Tibial artery (tissue), 4 donors: ENCODE results near the gene MRPL52.
"Not testable (repeated sequence)": the region's sequence is repeated elsewhere in the genome, so short reads cannot be mapped to it uniquely, and the experiment has no call there.

Experiments
- DNase-seq, 2 donors: peaks; one replicate each; pipeline ENCODE4 v3.0.0-alpha.2; 2019
- H3K27ac ChIP-seq, 2 donors: fragments of 200-600 bp; sonication (generic) in 1 of 2; 1 replicate in 1 of 2; 2 replicates in 1 of 2; pipeline ENCODE4 v1.5.1; 2018 to 2019; ENCODE audit warnings: mild to moderate bottlenecking in 1 of 2
- H3K27me3 ChIP-seq, 2 donors: fragments of 200-600 bp; sonication (generic) in 1 of 2; one replicate each; pipeline versions ENCODE4 v1.5.1 to v1.6.0; 2016 to 2019
- H3K36me3 ChIP-seq, 3 donors: fragments of 200-600 bp; sonication (generic) in 2 of 3; one replicate each; pipeline ENCODE4 v1.5.1; 2016 to 2019; ENCODE audit warnings: mild to moderate bottlenecking in 2 of 3
- H3K4me1 ChIP-seq, 4 donors: fragments of 200-600 bp; sonication (generic) in 2 of 4; 1 replicate in 3 of 4; 2 replicates in 1 of 4; pipeline ENCODE4 v1.5.1; 2016 to 2019
- H3K4me3 ChIP-seq, 2 donors: fragments of 200-600 bp; sonication (generic) in 1 of 2; 1 replicate in 1 of 2; 2 replicates in 1 of 2; pipeline ENCODE4 v1.5.1; 2018 to 2019; ENCODE audit warnings: mild to moderate bottlenecking in 2 of 2
- H3K9me3 ChIP-seq, 3 donors: fragments of 200-600 bp; sonication (generic) in 1 of 3; one replicate each; pipeline ENCODE4 v1.5.1; 2016 to 2019
- CTCF ChIP-seq, 2 experiments: fragments of 200-600 bp in 1 of 2; fragments of 450-650 bp in 1 of 2; IDR thresholded peaks; one replicate each; pipeline ENCODE4 v1.5.1; 2017 to 2019; ENCODE audit warnings: antibody characterized with exemption in 2 of 2, mild to moderate bottlenecking in 1 of 2, moderate library complexity in 1 of 2
- intact Hi-C: fragments of 100-400 bp; cut with DNase I; formaldehyde crosslinking; loops from one replicate; pipeline ENCODE4 v1.15.0; 2023; ENCODE audit warnings: low total_unique reads

MRPL52 gene

GRCh38 chr14:22856428-22856827 lies 26.7 kb downstream of the MRPL52 start:
- no peak overlapping the region for H3K27ac ChIP-seq
- no peaks in the 10 kb centered on the region for H3K36me3 ChIP-seq
- no peaks in the 10 kb centered on the region for H3K27me3 ChIP-seq
- H3K9me3 ChIP-seq = no peaks in the 10 kb centered on the region
- no peak overlapping the region for H3K4me3 ChIP-seq
- no peak for TF ChIP-seq CTCF (IDR thresholded peaks at IDR 0.05)
- H3K4me1 ChIP-seq = peaks cover 0 to 51% (median 24%) of the 10 kb centered on the region in 4 donors
- intact Hi-C loops = loop anchor here (10.0 kb wide), 1 partner anchor 302 kb away; no protein-coding TSS in a partner anchor
- peak in 1 of 2 donors; percentile 21 for DNase-seq

- DNase-seq = peak in 1 of 2 donors; percentile 60
- Histone ChIP-seq H3K27ac (peak overlapping the region in 1 of 2 donors; percentile 64), H3K4me1 (peaks cover 0 to 29% (median 6%) of the 10 kb centered on the region in 4 donors)
- H3K36me3 ChIP-seq, H3K9me3 ChIP-seq, H3K4me3 ChIP-seq, intact Hi-C loops, H3K27me3 ChIP-seq: not testable (repeated sequence)
These were observed 30.7 kb downstream of the MRPL52 start for GRCh38 chr14:22860377-22860776.

- DNase-seq = no peak
- no peaks in the 10 kb centered on the region for H3K9me3 ChIP-seq
- H3K4me3 ChIP-seq = no peak overlapping the region
- no peaks in the 10 kb centered on the region for H3K36me3 ChIP-seq
- no peak overlapping the region for H3K27ac ChIP-seq
- intact Hi-C loops = no loop called here
- no peak for TF ChIP-seq CTCF (IDR thresholded peaks at IDR 0.05)
- H3K27me3 ChIP-seq = no peaks in the 10 kb centered on the region
- H3K4me1 ChIP-seq = peaks cover 0 to 29% (median 6%) of the 10 kb centered on the region in 4 donors
These were observed 32.0 kb downstream of the MRPL52 start for GRCh38 chr14:22861651-22862050.

- Histone ChIP-seq H3K36me3 (no peaks in the 10 kb centered on the region), H3K9me3 (no peaks in the 10 kb centered on the region), H3K4me1 (peaks cover 0 to 17% (median 9%) of the 10 kb centered on the region in 4 donors), H3K27ac (no peak overlapping the region), H3K4me3 (no peak overlapping the region), H3K27me3 (no peaks in the 10 kb centered on the region)
- intact Hi-C loops = loop anchor here (5.0 kb wide), 1 partner anchor 38 kb away; the partner anchor contains the start of gene MRPL52
- no peak for DNase-seq
- TF ChIP-seq CTCF (IDR thresholded peaks at IDR 0.05) = no peak
These were observed 35.3 kb downstream of the MRPL52 start for GRCh38 chr14:22864979-22865378.

- Histone ChIP-seq H3K27ac (no peak overlapping the region), H3K36me3 (no peaks in the 10 kb centered on the region), H3K4me1 (peaks cover 0 to 17% (median 14%) of the 10 kb centered on the region in 4 donors), H3K9me3 (no peaks in the 10 kb centered on the region), H3K27me3 (no peaks in the 10 kb centered on the region), H3K4me3 (no peak overlapping the region)
- no peak for TF ChIP-seq CTCF (IDR thresholded peaks at IDR 0.05)
- intact Hi-C loops = loop anchor here (5.0 kb wide), 1 partner anchor 38 kb away; the partner anchor contains the start of gene MRPL52
- DNase-seq = peak in 1 of 2 donors; percentile 10
These were observed 36.0 kb downstream of the MRPL52 start for GRCh38 chr14:22865424-22866405.

GRCh38 chr14:22866874-22867273 lies 37.2 kb downstream of the MRPL52 start:
- Histone ChIP-seq H3K36me3 (no peaks in the 10 kb centered on the region), H3K27ac (no peak overlapping the region)
- intact Hi-C loops = loop anchor here (5.0 kb wide), 1 partner anchor 40 kb away; the partner anchor contains the start of gene MRPL52

More at GRCh38 chr14:22866874-22867273, 37.2 kb downstream of the MRPL52 start:
- no peak overlapping the region for H3K4me3 ChIP-seq
- no peak for TF ChIP-seq CTCF (IDR thresholded peaks at IDR 0.05)
- no peak for DNase-seq
- peaks cover 0 to 17% (median 14%) of the 10 kb centered on the region in 4 donors for H3K4me1 ChIP-seq
- H3K9me3 ChIP-seq = no peaks in the 10 kb centered on the region
- H3K27me3 ChIP-seq = no peaks in the 10 kb centered on the region
